GM20000 (cell line): Measurements from ENCODE around the gene GALK2.

Experiments
- DNase-seq: peaks from one replicate; pipeline ENCODE4 v3.0.0; 2012; ENCODE audit warnings: low spot score
- TF ChIP-seq, protein P1 (sequence below): IDR thresholded peaks from 2 replicates; pipeline ENCODE4 v1.5.1; 2012; ENCODE audit warnings: mild to moderate bottlenecking, control low read depth; ENCODE audit errors: extremely low read depth, missing control alignments

The GALK2 gene

DNA sequence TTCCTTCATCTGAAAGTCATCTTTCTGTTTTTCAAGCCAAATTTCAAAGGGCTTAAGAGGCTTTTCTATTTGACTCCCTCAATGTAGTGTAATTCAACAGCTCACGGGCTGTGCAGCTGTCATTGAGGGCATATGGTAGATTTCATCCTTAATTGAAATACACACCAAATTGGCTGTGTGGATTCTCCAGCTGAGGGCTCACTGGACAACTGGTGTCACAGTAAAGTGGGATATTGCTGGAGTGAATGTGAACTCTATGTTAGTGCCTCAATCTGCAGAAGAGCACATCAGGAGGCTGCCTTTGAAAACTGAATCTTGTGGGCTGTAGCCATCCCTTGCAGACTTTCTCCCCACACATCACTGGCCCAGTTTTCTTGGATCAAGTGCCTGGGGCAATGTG is 120.1 kb downstream of the GALK2 start:
- no peak for DNase-seq
- TF ChIP-seq, protein P1, sequence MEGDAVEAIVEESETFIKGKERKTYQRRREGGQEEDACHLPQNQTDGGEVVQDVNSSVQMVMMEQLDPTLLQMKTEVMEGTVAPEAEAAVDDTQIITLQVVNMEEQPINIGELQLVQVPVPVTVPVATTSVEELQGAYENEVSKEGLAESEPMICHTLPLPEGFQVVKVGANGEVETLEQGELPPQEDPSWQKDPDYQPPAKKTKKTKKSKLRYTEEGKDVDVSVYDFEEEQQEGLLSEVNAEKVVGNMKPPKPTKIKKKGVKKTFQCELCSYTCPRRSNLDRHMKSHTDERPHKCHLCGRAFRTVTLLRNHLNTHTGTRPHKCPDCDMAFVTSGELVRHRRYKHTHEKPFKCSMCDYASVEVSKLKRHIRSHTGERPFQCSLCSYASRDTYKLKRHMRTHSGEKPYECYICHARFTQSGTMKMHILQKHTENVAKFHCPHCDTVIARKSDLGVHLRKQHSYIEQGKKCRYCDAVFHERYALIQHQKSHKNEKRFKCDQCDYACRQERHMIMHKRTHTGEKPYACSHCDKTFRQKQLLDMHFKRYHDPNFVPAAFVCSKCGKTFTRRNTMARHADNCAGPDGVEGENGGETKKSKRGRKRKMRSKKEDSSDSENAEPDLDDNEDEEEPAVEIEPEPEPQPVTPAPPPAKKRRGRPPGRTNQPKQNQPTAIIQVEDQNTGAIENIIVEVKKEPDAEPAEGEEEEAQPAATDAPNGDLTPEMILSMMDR: no peak

DNA sequence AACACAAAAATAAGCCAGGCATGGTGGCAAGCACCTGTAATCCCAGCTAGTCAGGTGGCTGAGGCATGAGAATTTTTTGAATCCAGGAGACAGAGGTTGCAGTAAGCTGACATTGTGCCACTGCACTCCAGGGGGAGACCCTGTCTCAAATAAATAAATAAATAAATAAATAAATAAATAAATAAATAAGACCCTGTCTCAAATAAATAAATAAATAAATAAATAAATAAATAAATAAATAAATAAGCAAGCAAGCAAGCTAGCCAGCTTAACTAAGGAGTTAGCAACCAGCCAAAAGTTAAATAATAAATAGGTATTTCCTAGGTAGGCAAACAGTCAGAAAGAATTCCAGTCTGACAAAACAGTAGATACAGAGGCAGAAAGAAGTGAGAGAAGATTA is 123.9 kb downstream of the GALK2 start:
- no peak for DNase-seq
- TF ChIP-seq, protein P1: no peak

DNA sequence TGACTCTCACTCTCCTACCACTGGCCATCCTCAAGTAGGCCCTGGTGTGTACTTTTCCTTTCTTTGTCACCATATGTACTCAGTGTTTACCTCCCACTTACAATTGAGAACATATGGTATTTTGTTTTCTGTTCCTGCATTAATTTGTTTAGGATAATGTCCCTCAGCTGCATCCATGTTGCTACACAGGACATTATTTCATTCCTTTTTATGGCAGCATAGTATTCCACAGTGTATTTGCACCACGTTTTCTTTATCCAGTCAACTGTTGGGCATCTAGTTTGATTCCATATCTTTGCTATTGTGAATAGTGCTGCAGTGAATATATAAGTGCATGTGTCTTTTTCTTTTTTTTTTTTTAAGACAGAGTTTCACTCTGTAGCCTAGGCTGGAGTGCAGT is 126.2 kb downstream of the GALK2 start:
- no peak for DNase-seq
- TF ChIP-seq, protein P1: no peak

DNA sequence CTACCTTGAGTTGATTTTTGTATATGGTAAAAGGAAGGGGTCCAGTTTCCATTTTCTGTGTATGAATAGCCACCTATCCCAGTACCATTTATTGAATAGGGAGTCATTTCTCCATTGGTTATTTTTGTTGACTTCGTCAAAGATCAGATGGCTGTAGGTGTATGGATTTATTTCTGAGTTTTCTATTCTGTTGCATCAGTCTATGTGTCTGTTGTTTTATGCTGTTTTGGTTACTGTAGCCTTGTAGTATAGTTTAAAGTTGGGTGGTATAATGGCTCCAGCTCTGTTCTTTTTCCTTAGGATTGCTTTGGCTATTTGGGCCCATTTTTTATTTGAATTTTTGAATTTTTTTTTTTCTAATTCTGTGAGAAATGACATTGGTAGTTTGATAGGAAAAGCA is 127.5 kb downstream of the GALK2 start:
- TF ChIP-seq, protein P1: no peak
- no peak for DNase-seq

DNA sequence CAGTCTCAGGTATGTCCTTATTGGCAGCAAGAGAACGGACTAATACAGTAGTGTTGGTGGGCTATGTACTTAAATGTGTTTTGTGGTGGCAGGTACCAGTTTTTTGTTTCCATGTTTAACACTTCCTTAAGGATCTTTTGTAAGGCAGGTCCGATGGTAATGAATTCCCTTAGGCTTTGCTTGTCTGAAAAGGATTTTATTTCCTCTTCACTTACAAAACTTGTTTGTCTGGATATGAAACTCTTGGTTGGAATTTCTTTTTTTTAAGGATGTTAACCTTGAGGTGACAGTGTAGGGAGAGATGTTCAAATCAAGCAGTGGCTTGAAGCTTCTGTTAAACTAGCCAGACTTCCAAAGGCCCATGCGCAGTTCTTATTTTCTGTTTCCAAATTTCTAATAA is 130.8 kb downstream of the GALK2 start:
- DNase-seq: no peak
- TF ChIP-seq, protein P1: no peak

DNA sequence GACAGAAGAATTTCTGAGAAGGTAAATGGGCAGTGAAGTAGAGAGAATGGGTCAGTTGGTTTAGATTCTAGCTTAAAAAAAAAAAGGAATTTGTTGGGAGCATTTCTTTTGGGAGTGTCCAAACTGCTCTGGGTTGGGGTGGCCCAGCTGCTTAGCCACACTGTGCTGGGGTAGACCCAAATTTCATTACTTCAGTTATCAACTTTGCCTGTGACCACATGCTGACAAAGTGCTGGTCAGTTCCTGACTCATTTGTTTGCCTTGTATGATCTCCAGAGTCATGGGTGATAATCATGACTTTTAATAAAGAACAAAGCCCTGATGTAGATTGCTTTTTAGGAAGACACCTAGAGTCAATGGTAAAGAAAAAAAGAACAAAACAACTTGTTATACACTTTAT is 131.5 kb downstream of the GALK2 start:
- TF ChIP-seq, protein P1: no peak
- no peak for DNase-seq

DNA sequence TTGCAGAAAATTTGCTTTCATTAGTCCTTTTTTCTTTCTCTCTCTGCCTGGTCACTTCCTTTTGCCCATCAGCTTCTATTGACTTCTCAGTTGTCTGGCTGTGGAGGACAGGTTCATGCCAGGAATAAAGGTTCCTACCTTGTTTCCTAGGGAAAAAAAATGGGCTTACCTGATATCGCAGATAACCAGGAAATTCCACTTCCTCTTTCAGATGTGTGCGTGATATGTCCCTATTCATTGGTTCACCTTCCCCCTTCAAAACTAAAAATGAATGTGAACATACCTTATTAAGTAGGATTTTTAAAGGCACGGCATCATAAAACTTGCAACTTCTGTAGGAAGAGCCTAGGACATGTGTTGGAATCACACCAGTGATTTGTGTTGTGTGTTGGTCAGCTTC is 133.0 kb downstream of the GALK2 start:
- TF ChIP-seq, protein P1: no peak
- no peak for DNase-seq
